GM12874 (cell line): ENCODE data around the gene TMEM171.

Experiments used
- CTCF ChIP-seq: IDR thresholded peaks from 2 replicates; pipeline ENCODE4 v1.5.1; 2011; ENCODE audit warnings: low read depth, mild to moderate bottlenecking, control low read depth, low read length, moderate library complexity; ENCODE audit not compliant: insufficient read depth

Gene TMEM171

GRCh38 chr5:73122875-73123810, 2.8 kb downstream of the TMEM171 start:
- no peak for TF ChIP-seq CTCF

- no peak for TF ChIP-seq CTCF
Measured at GRCh38 chr5:73125289-73125688, 4.9 kb downstream of the TMEM171 start.

- TF ChIP-seq CTCF: no peak
Measured at GRCh38 chr5:73126381-73126780, 6.0 kb downstream of the TMEM171 start.

GRCh38 chr5:73126957-73127356, 6.6 kb downstream of the TMEM171 start:
- no peak for TF ChIP-seq CTCF

GRCh38 chr5:73129143-73129542, 8.8 kb downstream of the TMEM171 start:
- TF ChIP-seq CTCF: no peak

GRCh38 chr5:73130811-73131210, 10.4 kb downstream of the TMEM171 start:
- TF ChIP-seq CTCF: no peak

GRCh38 chr5:73131711-73132425, 11.5 kb downstream of the TMEM171 start:
- no peak for TF ChIP-seq CTCF
